K562 (cell line): ENCODE results near the gene HFE. TPM values are rescaled to one million over a fixed set of nuclear protein-coding genes. Genes with fewer than 3 reads are reported as not detected.

Experiments used
- BCLAF1 ChIP-seq, 2 experiments: fragments of 450-650 bp in 1 of 2; IDR thresholded peaks; 2 replicates each; pipeline ENCODE4 v1.6.1; 2011 to 2017; ENCODE audit warnings: low read depth in 2 of 2, antibody characterized with exemption in 1 of 2, borderline replicate concordance in 1 of 2, low read length in 1 of 2, mild to moderate bottlenecking in 1 of 2, mixed read lengths in 1 of 2; ENCODE audit not compliant: control insufficient read depth in 1 of 2
- ELK1 ChIP-seq: sonication (generic); formaldehyde crosslinking; IDR thresholded peaks from 2 replicates; pipeline ENCODE4 v1.8.1; 2022; ENCODE audit warnings: missing genetic modification reagents
- HNRNPLL ChIP-seq: fragments of 200-400 bp; formaldehyde crosslinking; IDR thresholded peaks from 2 replicates; pipeline ENCODE4 v1.6.1; 2017; ENCODE audit warnings: low read length, low read depth, mild to moderate bottlenecking; ENCODE audit not compliant: poor library complexity, severe bottlenecking
- MEF2D ChIP-seq: conservative IDR thresholded peaks from 2 replicates; pipeline ENCODE4 v1.6.1; 2016; ENCODE audit warnings: low read depth, missing genetic modification characterization, missing compliant biosample characterization
- MTF1 ChIP-seq: fragments of 250-450 bp; sonication (Bioruptor Pico); IDR thresholded peaks from 2 replicates; pipeline ENCODE4 v1.9.0; 2021; ENCODE audit warnings: moderate library complexity, mild to moderate bottlenecking, inconsistent platforms, borderline replicate concordance
- NR2C1 ChIP-seq, 2 experiments: fragments of 450-650 bp; IDR thresholded peaks; 2 replicates each; pipeline ENCODE4 v1.6.1; 2017; ENCODE audit warnings: mild to moderate bottlenecking in 2 of 2, antibody characterized with exemption in 1 of 2, inconsistent platforms in 1 of 2, missing compliant biosample characterization in 1 of 2, missing genetic modification characterization in 1 of 2
- STAT5A ChIP-seq: IDR thresholded peaks from 2 replicates; pipeline ENCODE4 v1.6.1; 2012; ENCODE audit warnings: low read length, inconsistent platforms, borderline replicate concordance
- TFAM ChIP-seq: fragments of 250-450 bp; sonication (Bioruptor Pico); conservative IDR thresholded peaks from 2 replicates; pipeline ENCODE4 v1.5.0; 2021; ENCODE audit warnings: mild to moderate bottlenecking, moderate library complexity
- ZBED1 ChIP-seq: IDR thresholded peaks from 2 replicates; pipeline ENCODE4 v1.6.1; 2014
- ZNF282 ChIP-seq: sonication (generic); formaldehyde crosslinking; IDR thresholded peaks from 2 replicates; pipeline ENCODE4 v1.8.1; 2023; ENCODE audit warnings: missing genetic modification reagents
- ZNF407 ChIP-seq: fragments of 450-650 bp; IDR thresholded peaks from 2 replicates; pipeline ENCODE4 v1.6.1; 2016; ENCODE audit warnings: low read depth
- polyA plus RNA-seq, 8 experiments: library from polyadenylated mRNA; depleted of rRNA in 4 of 8; stranded (reverse) in 5 of 8; unstranded in 3 of 8; fragments of >200 nt; fragmentation: Nextera tagmentation in 2 of 8; fragmentation: Illumina TruSeq in 1 of 8; extraction: Ambion mirVana in 2 of 8; extraction: Trizol in 1 of 8; gene quantifications; 2 replicates each; pipeline versions ENCODE4 v1.2.1 to v1.2.3, GENCODE V29; 2011 to 2014; ENCODE audit warnings: inconsistent platforms in 1 of 8, missing spikeins in 1 of 8
- total RNA-seq, 7 experiments: library from RNA; depleted of rRNA in 6 of 7; stranded (reverse); fragments of >200 nt in 6 of 7; fragmentation: Illumina TruSeq in 2 of 7; extraction: Trizol in 2 of 7; gene quantifications; 2 replicates each; pipeline versions ENCODE4 v1.2.1 to v1.2.3, GENCODE V29; 2011 to 2021; ENCODE audit warnings: low replicate concordance in 1 of 7

HFE gene
- total and polyA plus RNA-seq, 9 of the 15 experiments (the other 6 are each of a cell fraction or from before 2014, with no cell fraction given) = 0.14 to 1.2 (median 0.76) TPM

GRCh38 chr6:26103770-26104456, 16.7 kb downstream of the HFE start (continued):
- peak; percentile 67; the same call in 1 of the 2 replicates for TF ChIP-seq NR2C1 (IDR thresholded peaks at IDR 0.05)
- peak; percentile 76 for TF ChIP-seq NR2C1 (tag; IDR thresholded peaks at IDR 0.05)
- no peak for TF ChIP-seq ZNF407
- no peak for TF ChIP-seq TFAM (CRISPR knock-in tag)
- peak; percentile 84 for TF ChIP-seq HNRNPLL
- 0 out of 2 replicates have a peak, but pooled peaks have one; percentile 41 for TF ChIP-seq MEF2D (tag)
- peak; percentile 71 for TF ChIP-seq STAT5A
- TF ChIP-seq ZBED1 = peak; percentile 97
- no peak for TF ChIP-seq ZNF282 (CRISPR knock-in tag)
- no peak for TF ChIP-seq ELK1
- TF ChIP-seq BCLAF1 (IDR thresholded peaks at IDR 0.05; ENCODE audit: borderline replicate concordance in 1 of 2, control insufficient read depth in 1 of 2, low read depth in 2 of 2, low read length in 1 of 2) = peak; percentile 82 to 91; a peak in 3 of 4 replicates
- TF ChIP-seq MTF1 = no peak
